Neural cell (in vitro differentiated cells): ENCODE measurements around the gene DHCR24.

Experiments used
- CTCF ChIP-seq: fragments of 450-650 bp; IDR thresholded peaks from 2 replicates; pipeline ENCODE4 v1.5.1; 2014; ENCODE audit warnings: antibody characterized with exemption, mild to moderate bottlenecking, moderate library complexity; ENCODE audit not compliant: poor library complexity, severe bottlenecking
- EZH2 ChIP-seq: fragments of 200-600, 300-800 bp; shearing (Covaris generic), sonication (generic); IDR thresholded peaks from 2 replicates; pipeline ENCODE4 v1.6.1; 2014; ENCODE audit warnings: antibody characterized with exemption, low read length, borderline replicate concordance, mild to moderate bottlenecking; ENCODE audit not compliant: insufficient read depth, poor library complexity, severe bottlenecking
- POLR2AphosphoS5 ChIP-seq: IDR thresholded peaks from 2 replicates; pipeline ENCODE4 v1.6.1; 2012
- RAD21 ChIP-seq: fragments of 450-650 bp; conservative IDR thresholded peaks from 2 replicates; pipeline ENCODE4 v1.6.1; 2014; ENCODE audit warnings: antibody characterized with exemption, mild to moderate bottlenecking, moderate library complexity
- REST ChIP-seq: IDR thresholded peaks from 2 replicates; pipeline ENCODE4 v1.6.1; 2012; ENCODE audit warnings: borderline replicate concordance
- SMC3 ChIP-seq: fragments of 450-650 bp; conservative IDR thresholded peaks from 2 replicates; pipeline ENCODE4 v1.6.1; 2014; ENCODE audit warnings: antibody characterized with exemption, mild to moderate bottlenecking, moderate library complexity; ENCODE audit not compliant: poor library complexity
- TAF1 ChIP-seq: IDR thresholded peaks from 2 replicates; pipeline ENCODE4 v1.6.1; 2012; ENCODE audit warnings: low read depth

GRCh38 chr1:54876814-54877213 is 10.2 kb downstream of the DHCR24 start:
- no peak for TF ChIP-seq CTCF
- no peak for TF ChIP-seq SMC3
- TF ChIP-seq RAD21 = no peak
- no peak for TF ChIP-seq POLR2AphosphoS5
- no peak for TF ChIP-seq TAF1
- no peak for TF ChIP-seq REST
- no peak for TF ChIP-seq EZH2
